HepG2 (cell line): ENCODE measurements around the gene CABLES2. TPM values are rescaled to one million over a fixed set of nuclear protein-coding genes. Genes with fewer than 3 reads are reported as not detected.

Source experiments
- DMAP1 ChIP-seq: IDR thresholded peaks from 2 replicates; pipeline ENCODE4 v1.6.1; 2016
- DR1 ChIP-seq: sonication (generic); formaldehyde crosslinking; IDR thresholded peaks from 2 replicates; pipeline ENCODE4 v1.8.0; 2021; ENCODE audit warnings: mild to moderate bottlenecking, missing genetic modification reagents, inconsistent platforms
- ELF4 ChIP-seq: sonication (generic); formaldehyde crosslinking; IDR thresholded peaks from 2 replicates; pipeline ENCODE4 v1.5.0; 2020; ENCODE audit warnings: missing genetic modification reagents, mild to moderate bottlenecking, moderate library complexity, borderline replicate concordance
- HNF4G ChIP-seq, 2 experiments: sonication (generic) in 1 of 2; formaldehyde crosslinking in 1 of 2; IDR thresholded peaks; 2 replicates each; pipeline versions ENCODE4 v1.4.0 to v1.6.1; 2011 to 2020; ENCODE audit warnings: borderline replicate concordance in 2 of 2, low read depth in 2 of 2, mild to moderate bottlenecking in 2 of 2, low read length in 1 of 2, missing genetic modification reagents in 1 of 2, moderate library complexity in 1 of 2
- NAIF1 ChIP-seq: sonication (generic); formaldehyde crosslinking; IDR thresholded peaks from 2 replicates; pipeline ENCODE4 v1.5.0; 2020; ENCODE audit warnings: mild to moderate bottlenecking, missing genetic modification reagents, borderline replicate concordance
- PCBP1 ChIP-seq: fragments of 200-400 bp; formaldehyde crosslinking; IDR thresholded peaks from 2 replicates; pipeline ENCODE4 v1.6.1; 2017; ENCODE audit warnings: mild to moderate bottlenecking, low read depth, low read length, borderline replicate concordance
- POLR2G ChIP-seq: fragments of 200-400 bp; formaldehyde crosslinking; IDR thresholded peaks from 2 replicates; pipeline ENCODE4 v1.6.1; 2018; ENCODE audit warnings: mild to moderate bottlenecking, low read depth, low read length, moderate library complexity
- REST ChIP-seq, 2 experiments: IDR thresholded peaks; 2 replicates each; pipeline ENCODE4 v1.6.1; 2011 to 2012; ENCODE audit warnings: low read length in 2 of 2, borderline replicate concordance in 1 of 2, low read depth in 1 of 2, mild to moderate bottlenecking in 1 of 2, moderate library complexity in 1 of 2
- RFX5 ChIP-seq: IDR thresholded peaks from 2 replicates; pipeline ENCODE4 v1.6.1; 2011; ENCODE audit warnings: low read depth, low read length, improper control_type of control experiment
- THAP11 ChIP-seq: IDR thresholded peaks from 2 replicates; pipeline ENCODE4 v1.6.1; 2016; ENCODE audit warnings: missing biosample characterization, missing genetic modification reagents
- THRA ChIP-seq: sonication (generic); formaldehyde crosslinking; IDR thresholded peaks from 2 replicates; pipeline ENCODE4 v1.4.0; 2020; ENCODE audit warnings: missing genetic modification reagents, borderline replicate concordance
- ZNF205 ChIP-seq: IDR thresholded peaks from 2 replicates; pipeline ENCODE4 v1.6.1; 2018; ENCODE audit warnings: missing biosample characterization, missing genetic modification reagents
- ZNF281 ChIP-seq: sonication (generic); formaldehyde crosslinking; IDR thresholded peaks from 2 replicates; pipeline ENCODE4 v1.4.0; 2020; ENCODE audit warnings: missing genetic modification reagents, borderline replicate concordance
- ZNF367 ChIP-seq: sonication (generic); formaldehyde crosslinking; IDR thresholded peaks from 2 replicates; pipeline ENCODE4 v1.4.0; 2020; ENCODE audit warnings: missing genetic modification reagents, borderline replicate concordance
- ZNF44 ChIP-seq: sonication (generic); formaldehyde crosslinking; IDR thresholded peaks from 2 replicates; pipeline ENCODE4 v1.5.1; 2020; ENCODE audit warnings: mild to moderate bottlenecking, missing genetic modification reagents
- ZNF580 ChIP-seq: IDR thresholded peaks from 2 replicates; pipeline ENCODE4 v1.6.1; 2016; ENCODE audit warnings: low read depth, borderline replicate concordance
- ZNF589 ChIP-seq: sonication (generic); formaldehyde crosslinking; conservative IDR thresholded peaks from 2 replicates; pipeline ENCODE4 v1.8.0; 2022; ENCODE audit warnings: mild to moderate bottlenecking, moderate library complexity, missing genetic modification reagents
- ZNF737 ChIP-seq: sonication (generic); formaldehyde crosslinking; IDR thresholded peaks from 2 replicates; pipeline ENCODE4 v1.5.0; 2020; ENCODE audit warnings: missing genetic modification reagents, mild to moderate bottlenecking, borderline replicate concordance
- ZSCAN30 ChIP-seq: sonication (generic); formaldehyde crosslinking; IDR thresholded peaks from 2 replicates; pipeline ENCODE4 v1.5.0; 2020; ENCODE audit warnings: mild to moderate bottlenecking, missing genetic modification reagents
- polyA plus RNA-seq, 8 experiments: library from polyadenylated mRNA; depleted of rRNA in 3 of 8; stranded (reverse) in 7 of 8; unstranded in 1 of 8; fragments of >200 nt; fragmentation: Illumina TruSeq in 4 of 8; extraction: Trizol in 4 of 8; gene quantifications; 2 replicates each; pipeline versions ENCODE4 v1.2.1 to v1.2.3, GENCODE V29; 2011 to 2016; ENCODE audit warnings: low read depth in 4 of 8, missing spikeins in 1 of 8, mixed read lengths in 1 of 8; ENCODE audit not compliant: insufficient read depth in 1 of 8
- total RNA-seq, 5 experiments: library from RNA; depleted of rRNA; stranded (reverse); fragments of >200 nt; fragmentation: Illumina TruSeq; extraction: Trizol; gene quantifications; 2 replicates each; pipeline ENCODE4 v1.2.3, GENCODE V29; 2016; ENCODE audit warnings: low read depth in 1 of 5

The CABLES2 gene
- total and polyA plus RNA-seq, 2 of the 13 experiments (the other 11 are each of a cell fraction or from before 2014, with no cell fraction given): 5.2 to 9.7 TPM

- TF ChIP-seq THRA (CRISPR knock-in tag) (peak; percentile 73; the same call in 1 of the 2 replicates), THAP11 (CRISPR knock-in tag) (peak; percentile 77), ZNF589 (CRISPR knock-in tag) (peak; percentile 8; the same call in 1 of the 2 replicates), POLR2G (peak; percentile 73), ELF4 (CRISPR knock-in tag) (no peak), ZNF44 (CRISPR knock-in tag) (peak; percentile 32; the same call in 1 of the 2 replicates), PCBP1 (0 out of 2 replicates have a peak, but pooled peaks have one; percentile 30), ZNF737 (0 out of 2 replicates have a peak, but pooled peaks have one; percentile 61), ZNF205 (peak; percentile 62; the same call in 1 of the 2 replicates), ZNF580 (peak; percentile 83; the same call in 1 of the 2 replicates), DR1 (CRISPR knock-in tag) (no peak), NAIF1 (no peak), ZNF367 (CRISPR knock-in tag) (0 out of 2 replicates have a peak, but pooled peaks have one; percentile 0), RFX5 (no peak), DMAP1 (CRISPR knock-in tag) (peak; percentile 49; the same call in 1 of the 2 replicates), HNF4G (IDR thresholded peaks at IDR 0.05; ENCODE audit: borderline replicate concordance, low read depth, low read length) (no peak; the same call in 1 of the 2 replicates), HNF4G (CRISPR knock-in tag; IDR thresholded peaks at IDR 0.05; ENCODE audit: borderline replicate concordance, low read depth) (no peak), ZNF281 (CRISPR knock-in tag) (peak; percentile 34; the same call in 1 of the 2 replicates), ZSCAN30 (CRISPR knock-in tag) (no peak), REST (IDR thresholded peaks at IDR 0.05; ENCODE audit: borderline replicate concordance in 1 of 2, low read depth in 1 of 2, low read length in 2 of 2) (no peak)
Observed at GRCh38 chr20:62382306-62383198, 24.5 kb downstream of the CABLES2 start (continued).
